ENCODE data around the gene NANOS2.

The NANOS2 gene

GRCh38 chr19:45895519-45895972 lies 19.0 kb downstream of the NANOS2 start:
- DNase-seq (ENCODE audit: low spot score) = no peak

GRCh38 chr19:45890877-45891276 lies 23.7 kb downstream of the NANOS2 start:
- DNase-seq (ENCODE audit: low spot score) = no peak

GRCh38 chr19:45889210-45889885 lies 25.2 kb downstream of the NANOS2 start:
- DNase-seq (ENCODE audit: low spot score) = no peak

GRCh38 chr19:45887200-45887710 lies 27.3 kb downstream of the NANOS2 start:
- DNase-seq (ENCODE audit: low spot score) = no peak

DNA sequence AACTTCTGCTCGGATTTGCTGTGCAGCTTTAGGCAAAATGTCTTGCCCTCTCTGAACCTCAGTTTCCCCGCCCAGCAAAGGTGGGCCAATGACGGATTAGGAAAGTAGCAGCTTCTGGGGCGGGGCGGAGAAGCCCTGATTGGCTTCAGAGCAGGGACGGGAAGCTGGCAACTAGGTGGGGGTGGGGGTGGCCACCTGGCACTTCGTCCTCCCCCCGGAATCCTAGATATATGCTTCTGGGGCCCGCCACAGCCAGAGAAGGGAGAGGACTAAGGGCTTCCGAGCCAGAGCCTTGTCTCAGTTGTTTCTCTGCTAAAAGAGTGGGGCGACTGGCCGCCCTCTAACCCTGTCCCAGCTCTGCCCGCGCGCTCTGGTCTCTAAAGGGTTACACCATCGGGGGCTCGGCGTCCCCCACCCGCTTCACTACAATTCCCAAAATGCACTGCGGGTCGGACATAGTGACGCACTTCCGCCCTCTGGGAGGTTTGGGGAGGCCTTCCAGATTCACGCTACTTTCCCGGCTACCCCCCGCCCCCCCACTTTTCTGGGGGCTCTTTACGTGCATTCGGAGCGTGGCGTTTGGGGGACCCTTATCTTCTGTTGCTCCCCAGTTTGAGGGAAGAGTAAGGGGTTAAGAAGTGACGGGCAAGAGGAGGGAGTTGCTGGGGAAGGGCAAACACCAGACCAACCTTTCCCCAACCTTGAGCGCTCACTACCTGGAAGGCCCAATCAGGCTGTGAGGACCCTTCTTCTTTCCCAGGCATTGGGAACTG lies 28.0 kb downstream of the NANOS2 start:
- peak; percentile 96 for DNase-seq (ENCODE audit: low spot score)

- peak; percentile 93 for DNase-seq (ENCODE audit: low spot score)
These were observed 28.8 kb downstream of the NANOS2 start, which contains the start of gene IRF2BP1 for GRCh38 chr19:45885556-45886426. TSS of gene IRF2BP1 (minus strand) at chr19:45886141. CDS start at chr19:45885774, 367 bp downstream.

GRCh38 chr19:45884682-45885555 lies 29.7 kb downstream of the NANOS2 start:
- DNase-seq (ENCODE audit: low spot score) = no peak

- no peak for DNase-seq (ENCODE audit: low spot score)
These were observed 30.5 kb downstream of the NANOS2 start for GRCh38 chr19:45883881-45884681.

- no peak for DNase-seq (ENCODE audit: low spot score)
These were observed 31.0 kb downstream of the NANOS2 start for GRCh38 chr19:45883586-45883880.

DNA sequence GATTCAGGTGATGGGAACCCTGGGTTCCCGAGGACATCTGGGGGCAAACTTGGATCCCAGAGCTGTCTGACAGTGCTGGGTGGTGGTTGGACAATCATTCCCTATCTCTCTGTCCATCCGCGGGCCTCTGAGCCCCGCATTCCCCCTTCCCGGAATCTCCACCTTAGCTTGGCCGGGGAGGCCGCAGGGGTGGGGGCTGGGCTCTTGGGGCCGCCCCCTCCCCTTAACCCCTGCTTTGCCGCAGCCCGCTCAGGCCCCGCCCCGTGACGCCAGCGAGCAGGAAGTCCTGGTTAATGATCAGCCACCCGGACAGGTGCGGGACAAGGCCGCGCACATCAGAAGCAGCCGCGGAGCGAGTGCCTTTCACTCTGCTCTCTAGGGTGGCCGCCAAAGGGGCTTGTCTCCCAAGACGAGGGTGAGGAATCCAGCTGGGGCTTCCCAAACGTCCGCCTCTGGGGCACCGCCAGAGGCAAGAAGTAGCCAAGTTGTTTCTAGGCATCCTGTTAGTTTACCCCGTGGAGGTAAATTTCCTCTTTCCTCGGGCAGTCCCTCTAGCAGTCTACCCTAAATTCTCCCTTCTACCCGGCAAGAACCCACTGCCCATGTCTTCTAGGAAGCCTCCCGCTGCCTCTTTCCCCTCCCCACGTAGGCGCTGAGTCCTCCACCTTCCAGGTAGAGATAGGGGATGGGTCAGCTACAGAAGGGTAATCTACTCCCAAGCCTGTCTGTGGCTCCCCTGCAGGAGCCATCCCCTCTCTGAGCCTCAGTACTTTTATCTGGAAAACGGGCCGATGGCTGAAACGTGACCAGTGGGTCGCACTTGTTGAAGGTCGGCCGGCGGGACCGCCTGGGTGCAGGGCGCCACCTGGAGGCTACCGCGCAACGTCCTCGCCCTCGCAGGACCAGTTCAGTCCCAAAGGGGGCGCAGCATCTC lies 31.7 kb downstream of the NANOS2 start:
- peak; percentile 95 for DNase-seq (ENCODE audit: low spot score)

GRCh38 chr19:45881909-45882528 lies 32.6 kb downstream of the NANOS2 start:
- peak; percentile 93 for DNase-seq (ENCODE audit: low spot score)

DNA sequence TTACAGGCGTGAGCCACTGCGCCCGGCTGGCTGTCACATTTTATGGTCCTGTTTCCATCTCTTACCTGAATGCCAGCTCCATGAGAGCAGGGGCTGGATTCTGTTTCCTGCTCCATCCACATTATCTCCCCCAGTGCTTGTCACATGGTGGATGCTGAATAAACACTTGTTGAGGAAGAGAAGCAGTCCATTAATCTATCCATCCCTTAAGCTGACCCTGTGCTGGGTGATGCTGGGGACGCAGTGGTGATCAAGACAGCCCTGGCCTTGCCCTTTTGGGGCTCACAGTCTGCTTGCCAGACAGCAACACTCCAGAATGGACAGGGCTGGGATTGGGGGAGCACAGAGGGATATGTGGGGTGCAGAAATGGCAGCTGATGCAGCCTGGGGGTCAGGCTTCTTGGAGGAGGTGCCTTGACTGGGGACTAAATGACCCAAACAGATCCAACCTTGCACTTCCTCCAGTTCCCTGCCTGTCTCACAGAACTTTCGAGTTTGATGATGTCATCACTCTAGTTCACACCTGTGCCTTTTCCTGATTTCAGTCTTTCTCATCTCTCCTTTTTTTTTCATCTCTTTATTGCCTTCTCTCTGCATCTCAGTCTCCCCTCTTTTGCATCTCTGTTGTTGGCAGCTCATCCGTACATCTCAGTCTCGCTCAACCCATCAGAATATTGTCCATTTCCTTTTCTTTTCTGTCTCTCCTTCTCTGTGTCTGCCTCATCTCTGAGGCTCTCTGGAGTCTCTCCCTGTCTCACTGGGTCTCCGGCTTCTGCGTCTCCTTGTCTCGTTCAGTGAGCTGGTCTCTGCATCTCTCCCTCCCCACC lies 33.3 kb downstream of the NANOS2 start:
- DNase-seq (ENCODE audit: low spot score) = no peak

- no peak for DNase-seq (ENCODE audit: low spot score)
These were observed 34.6 kb downstream of the NANOS2 start for GRCh38 chr19:45879971-45880370.

GRCh38 chr19:45879055-45879454 lies 35.5 kb downstream of the NANOS2 start:
- DNase-seq (ENCODE audit: low spot score) = no peak

GRCh38 chr19:45878043-45878794 lies 36.4 kb downstream of the NANOS2 start:
- DNase-seq (ENCODE audit: low spot score) = no peak

DNA sequence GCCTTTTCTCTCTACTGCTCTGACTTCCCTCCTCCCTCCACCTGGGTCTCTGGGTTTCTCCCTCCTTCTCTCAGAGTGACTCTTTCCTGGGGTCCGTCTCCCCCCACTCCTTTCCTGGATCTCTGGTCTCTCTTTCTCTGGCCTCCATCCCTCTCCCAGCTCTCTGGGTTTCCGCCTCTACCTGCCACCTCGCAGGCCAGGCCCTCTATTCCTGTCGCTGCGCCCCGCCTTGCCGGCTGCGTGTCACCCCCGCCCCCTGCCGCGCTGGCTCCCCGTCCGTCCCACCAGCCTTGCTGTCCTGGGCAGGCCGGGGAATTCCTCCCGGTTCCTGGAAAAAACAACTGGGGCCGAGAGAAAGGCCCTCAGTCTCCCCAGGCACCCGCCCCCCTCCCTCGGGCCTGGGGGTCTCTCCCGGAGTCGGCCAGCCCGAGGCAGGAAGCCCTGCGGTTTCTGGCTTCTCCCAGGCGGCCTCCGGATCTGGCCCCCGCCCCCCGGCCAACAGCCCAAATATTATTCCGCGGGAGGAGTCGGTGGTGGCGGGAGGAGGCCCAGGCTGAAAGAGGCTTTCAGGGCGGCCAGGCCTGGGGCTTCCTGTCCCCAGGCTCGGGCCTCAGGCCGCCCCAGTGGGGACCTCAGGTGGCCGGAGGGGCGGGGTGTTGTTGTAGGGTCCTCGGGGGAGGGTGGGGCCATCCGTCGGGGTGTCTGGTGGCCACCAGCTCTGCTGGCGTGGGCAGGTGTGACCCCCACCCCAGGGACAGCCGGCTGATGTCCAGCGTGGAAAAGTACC lies 38.0 kb downstream of the NANOS2 start:
- peak; percentile 73 for DNase-seq (ENCODE audit: low spot score)

DNA sequence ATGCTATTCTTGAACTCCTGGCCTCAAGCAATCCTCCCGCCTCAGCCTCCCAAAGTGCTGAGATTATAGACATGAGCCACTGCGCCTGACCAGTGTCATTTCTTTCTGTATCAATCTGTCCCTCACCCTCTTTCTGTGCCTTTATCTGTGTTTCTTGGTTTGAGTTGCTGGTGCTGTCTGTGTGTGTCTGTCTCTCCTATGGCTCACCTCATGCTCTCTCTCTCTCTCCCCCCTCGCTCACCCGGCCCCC lies 38.5 kb downstream of the NANOS2 start:
- no peak for DNase-seq (ENCODE audit: low spot score)
